Rectal smooth muscle tissue (tissue), 1 donor: ENCODE data around the gene SLC15A4.

ENCODE experiments used
- H3K27ac ChIP-seq: one replicate; pipeline ENCODE4 v1.7.0; 2013; ENCODE audit warnings: low read depth, low read length, inconsistent platforms
- H3K27me3 ChIP-seq: one replicate; pipeline ENCODE4 v1.7.0; 2013; ENCODE audit warnings: low read length; ENCODE audit not compliant: control insufficient read depth, insufficient read depth
- H3K36me3 ChIP-seq: one replicate; pipeline ENCODE4 v1.7.0; 2013; ENCODE audit warnings: low read length; ENCODE audit not compliant: control insufficient read depth, insufficient read depth
- H3K4me1 ChIP-seq: one replicate; pipeline ENCODE4 v1.7.0; 2013; ENCODE audit warnings: low read length; ENCODE audit not compliant: control insufficient read depth, insufficient read depth
- H3K4me3 ChIP-seq: one replicate; pipeline ENCODE4 v1.7.0; 2013; ENCODE audit warnings: low read length
- H3K9ac ChIP-seq: one replicate; pipeline ENCODE4 v1.7.0; 2013; ENCODE audit warnings: low read length

Gene SLC15A4

GRCh38 chr12:128793701-128794100 is 30.1 kb downstream of the SLC15A4 start:
- no peak overlapping the region for H3K9ac ChIP-seq

DNA sequence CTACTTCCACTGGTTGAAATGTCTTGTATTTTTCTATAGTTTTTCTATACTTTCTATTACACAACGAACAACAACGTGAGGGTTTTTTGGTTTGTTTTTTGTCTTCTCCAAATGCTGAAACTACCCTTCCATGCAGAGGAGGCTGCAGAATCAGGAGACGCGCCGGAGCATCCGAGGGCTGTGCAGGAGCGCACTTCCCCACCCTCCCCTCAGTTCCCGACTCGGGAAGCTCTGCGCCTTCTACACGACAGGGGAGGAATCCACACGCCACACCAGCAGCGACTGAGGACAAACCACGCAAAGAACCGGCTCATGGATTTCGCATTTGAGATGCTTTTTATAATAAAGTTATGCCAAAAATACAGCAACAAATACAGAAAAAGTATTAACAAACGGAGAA is 30.9 kb downstream of the SLC15A4 start:
- no peaks in the 10 kb centered on the region for H3K27me3 ChIP-seq
- H3K36me3 ChIP-seq = peaks cover 17% of the 10 kb centered on the region
- H3K27ac ChIP-seq = no peak overlapping the region
- no peaks in the 10 kb centered on the region for H3K4me1 ChIP-seq
- H3K4me3 ChIP-seq = no peak overlapping the region
- no peak overlapping the region for H3K9ac ChIP-seq

More at GRCh38 chr12:128793701-128794100, 30.1 kb downstream of the SLC15A4 start:
- Histone ChIP-seq H3K4me3 (no peak overlapping the region), H3K4me1 (no peaks in the 10 kb centered on the region), H3K27me3 (no peaks in the 10 kb centered on the region), H3K27ac (no peak overlapping the region), H3K36me3 (peaks cover 21% of the 10 kb centered on the region)

GRCh38 chr12:128792398-128792797 is 31.4 kb downstream of the SLC15A4 start:
- Histone ChIP-seq H3K4me3 (no peak overlapping the region), H3K27ac (no peak overlapping the region), H3K4me1 (no peaks in the 10 kb centered on the region), H3K27me3 (no peaks in the 10 kb centered on the region), H3K9ac (no peak overlapping the region), H3K36me3 (peaks cover 12% of the 10 kb centered on the region)

DNA sequence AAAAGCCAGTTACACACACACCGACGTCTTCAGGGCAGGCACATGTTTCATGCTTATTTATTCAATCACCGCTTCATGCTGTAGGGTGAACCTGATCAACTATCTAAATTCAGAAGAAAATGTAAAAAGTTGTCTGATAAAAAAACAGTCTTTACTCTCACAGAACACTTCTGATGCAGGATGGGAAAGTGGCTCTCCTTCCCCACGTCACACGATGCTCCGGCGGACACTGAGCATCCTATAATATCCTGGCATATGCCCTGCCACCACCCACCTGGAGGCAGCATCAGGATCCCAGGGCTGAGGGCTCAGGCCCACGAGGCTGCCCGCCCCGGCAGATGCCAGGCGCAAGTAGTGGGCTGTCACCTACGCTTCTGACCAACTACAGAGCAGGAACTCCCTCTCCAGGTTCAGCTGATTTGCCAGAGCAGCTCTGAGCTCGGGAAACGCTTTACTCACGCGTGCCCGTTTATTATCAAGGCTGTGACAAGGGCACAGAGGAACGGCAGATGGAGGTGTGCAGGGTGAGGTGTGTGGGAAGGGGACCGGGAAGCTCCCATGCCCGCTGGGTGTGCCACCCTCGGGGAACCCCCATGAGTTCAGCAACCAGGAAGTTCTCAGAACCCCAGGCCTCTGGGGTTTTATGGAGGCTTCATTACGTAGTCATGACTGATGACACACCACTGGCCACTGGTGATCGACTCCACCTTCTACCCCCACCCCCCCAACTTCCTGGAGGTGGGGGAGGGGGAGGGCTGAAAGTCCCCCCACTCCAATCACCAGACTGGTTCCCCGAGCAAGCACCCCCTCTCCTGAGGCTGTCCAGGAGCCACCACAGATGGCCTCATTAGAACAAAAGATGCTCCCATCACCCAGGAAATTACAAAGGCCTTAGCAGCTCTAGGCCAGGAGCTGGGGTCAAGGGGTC is 32.1 kb downstream of the SLC15A4 start:
- Histone ChIP-seq H3K4me1 (no peaks in the 10 kb centered on the region), H3K4me3 (no peak overlapping the region), H3K27me3 (no peaks in the 10 kb centered on the region), H3K36me3 (peaks cover 8% of the 10 kb centered on the region), H3K9ac (no peak overlapping the region), H3K27ac (no peak overlapping the region)

GRCh38 chr12:128790653-128791373 is 32.9 kb downstream of the SLC15A4 start:
- Histone ChIP-seq H3K27ac (no peak overlapping the region), H3K9ac (no peak overlapping the region), H3K27me3 (no peaks in the 10 kb centered on the region), H3K36me3 (peaks cover 8% of the 10 kb centered on the region), H3K4me1 (no peaks in the 10 kb centered on the region), H3K4me3 (no peak overlapping the region)

GRCh38 chr12:128790221-128790620 is 33.5 kb downstream of the SLC15A4 start:
- Histone ChIP-seq H3K27ac (no peak overlapping the region), H3K9ac (no peak overlapping the region), H3K27me3 (no peaks in the 10 kb centered on the region), H3K4me3 (no peak overlapping the region), H3K4me1 (no peaks in the 10 kb centered on the region), H3K36me3 (peaks cover 5% of the 10 kb centered on the region)

DNA sequence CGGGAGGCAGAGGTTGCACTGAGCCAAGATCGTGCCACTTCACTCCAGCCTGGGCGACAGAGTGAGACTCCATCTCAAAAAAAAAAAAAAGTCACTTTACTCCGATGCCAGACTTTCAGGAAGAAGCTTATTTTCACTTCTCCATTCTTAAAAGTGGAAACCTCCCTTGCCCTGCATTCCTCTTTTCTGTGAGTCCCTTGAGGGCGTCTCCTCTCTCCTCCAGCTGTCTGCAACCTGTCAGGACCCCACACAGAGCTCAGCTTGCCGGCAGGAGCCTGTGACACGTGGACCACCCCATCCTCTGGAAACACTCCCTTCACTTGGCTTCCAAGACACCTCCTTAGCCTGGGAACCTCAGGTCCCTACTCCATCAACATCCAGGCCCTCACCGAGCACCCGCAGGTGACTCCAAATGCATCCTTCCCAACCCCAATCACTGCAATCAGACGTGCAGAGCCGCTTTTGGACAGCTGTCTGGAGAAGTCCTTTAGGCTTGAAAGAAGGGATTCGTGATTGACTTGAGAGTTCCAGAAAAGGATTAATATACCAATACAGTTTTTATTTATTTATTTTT is 34.3 kb downstream of the SLC15A4 start:
- Histone ChIP-seq H3K36me3 (peaks cover 5% of the 10 kb centered on the region), H3K9ac (no peak overlapping the region), H3K4me3 (no peak overlapping the region), H3K27me3 (no peaks in the 10 kb centered on the region), H3K4me1 (no peaks in the 10 kb centered on the region), H3K27ac (no peak overlapping the region)

DNA sequence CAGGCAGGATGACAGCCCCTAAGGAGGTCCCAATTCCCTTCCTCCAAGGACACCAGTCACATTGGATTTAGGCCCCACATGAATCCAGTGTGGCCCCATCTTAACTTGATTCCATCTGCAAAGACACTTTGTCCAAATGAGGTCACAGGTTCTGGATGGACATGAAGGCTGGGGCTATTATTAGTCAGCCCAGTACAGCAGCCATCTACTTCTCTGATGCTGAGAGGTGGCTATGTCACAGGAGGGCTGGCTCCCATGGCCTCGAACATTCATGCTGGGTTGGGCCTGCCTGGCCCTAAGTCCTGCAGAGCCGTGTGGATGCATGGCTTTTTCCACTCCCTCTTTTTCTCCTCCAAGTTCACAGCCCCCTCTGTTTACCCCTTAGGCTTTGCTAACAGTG is 35.9 kb downstream of the SLC15A4 start:
- Histone ChIP-seq H3K4me3 (no peak overlapping the region), H3K36me3 (peaks cover 5% of the 10 kb centered on the region), H3K4me1 (no peaks in the 10 kb centered on the region), H3K27me3 (no peaks in the 10 kb centered on the region), H3K9ac (no peak overlapping the region), H3K27ac (no peak overlapping the region)

DNA sequence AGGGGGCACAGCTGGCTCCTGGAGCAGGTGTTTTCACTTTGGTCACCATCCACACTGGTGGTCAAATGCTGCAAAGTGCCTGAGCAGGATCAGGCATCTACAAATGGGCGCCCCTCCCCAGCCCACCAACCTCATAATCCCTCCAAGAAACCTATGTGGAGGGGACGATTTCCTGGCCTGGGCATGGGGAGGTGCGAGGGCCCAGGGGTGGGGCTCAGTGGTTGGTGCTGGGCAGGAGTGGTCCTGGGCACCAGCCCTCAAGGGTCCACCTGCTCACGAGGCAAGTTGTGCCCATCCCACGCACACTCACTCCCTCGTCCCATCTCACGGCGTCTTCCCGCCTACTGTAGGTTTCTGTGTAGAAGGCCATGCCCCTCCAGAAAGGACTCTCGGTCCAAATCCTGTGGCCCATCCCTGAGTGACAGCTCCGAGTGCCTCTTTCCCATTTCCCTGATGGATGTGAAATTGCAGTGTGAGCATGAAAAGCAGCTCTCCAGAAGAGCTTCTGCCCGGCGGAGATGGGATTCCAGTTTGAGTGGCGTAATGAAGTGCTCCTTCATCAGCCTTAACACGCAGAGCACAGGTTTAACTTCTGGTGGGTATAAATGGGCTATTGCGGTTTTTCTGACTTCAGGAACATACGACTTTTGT is 36.9 kb downstream of the SLC15A4 start:
- Histone ChIP-seq H3K9ac (no peak overlapping the region), H3K27ac (no peak overlapping the region), H3K36me3 (no peaks in the 10 kb centered on the region), H3K4me3 (no peak overlapping the region), H3K27me3 (no peaks in the 10 kb centered on the region), H3K4me1 (no peaks in the 10 kb centered on the region)

DNA sequence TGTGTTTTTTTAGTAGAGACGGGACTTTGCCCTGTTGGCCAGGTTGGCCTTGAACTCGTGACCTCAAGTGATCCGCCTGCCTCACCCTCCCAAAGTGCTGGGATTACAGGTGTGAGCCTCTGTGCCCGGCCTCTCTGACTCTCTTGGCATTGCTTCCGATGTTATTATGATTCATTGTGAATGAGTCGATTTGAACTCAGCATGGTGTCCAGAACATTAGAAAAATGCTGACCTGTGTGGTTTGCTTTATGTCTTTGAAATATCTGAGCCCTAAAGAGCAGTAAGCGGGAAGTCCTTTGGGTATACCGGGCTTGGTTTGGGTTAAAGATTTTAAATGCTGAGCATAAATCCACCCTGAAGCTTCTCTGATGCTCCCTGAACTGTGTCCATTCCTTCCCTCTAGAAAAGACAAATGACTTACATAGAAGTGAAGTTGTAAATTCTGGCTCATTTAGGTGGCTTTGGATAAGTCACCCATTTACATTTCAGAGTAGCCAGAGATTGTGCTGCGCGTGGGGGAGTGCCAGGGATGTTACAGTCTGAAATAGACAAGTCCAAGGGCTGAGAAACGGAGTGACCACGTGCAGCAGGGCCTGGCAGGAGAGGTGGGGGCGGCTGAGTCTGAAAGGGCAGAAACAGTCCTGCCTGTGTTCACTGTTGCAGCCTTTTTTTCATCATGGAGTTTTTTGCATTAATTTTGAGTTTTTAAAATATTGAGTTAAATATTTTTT is 39.6 kb downstream of the SLC15A4 start:
- Histone ChIP-seq H3K36me3 (no peaks in the 10 kb centered on the region), H3K4me3 (no peak overlapping the region), H3K9ac (no peak overlapping the region), H3K27me3 (no peaks in the 10 kb centered on the region), H3K4me1 (no peaks in the 10 kb centered on the region), H3K27ac (no peak overlapping the region)

DNA sequence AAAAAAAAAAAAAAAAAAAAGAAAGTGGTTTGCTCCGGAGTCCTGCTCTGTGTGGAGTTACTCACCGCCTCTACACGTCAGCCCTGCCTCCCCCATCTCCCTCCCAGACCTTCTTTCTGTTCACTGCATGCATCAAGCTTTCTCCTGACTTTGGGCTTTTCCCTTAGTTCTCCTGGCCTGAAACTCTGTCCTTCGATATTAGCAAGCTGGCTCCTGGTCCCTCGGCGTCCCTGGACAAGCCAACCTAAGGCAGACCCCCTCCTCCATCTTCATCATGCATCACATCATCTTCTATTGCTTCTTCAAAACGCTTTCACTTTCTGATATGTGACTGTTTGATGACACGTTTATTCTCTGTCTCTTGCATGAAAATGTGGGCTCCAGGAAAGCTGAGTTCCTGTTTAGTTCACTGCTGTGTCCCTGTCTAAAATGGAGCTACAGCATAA is 40.6 kb downstream of the SLC15A4 start:
- Histone ChIP-seq H3K36me3 (no peaks in the 10 kb centered on the region), H3K27me3 (no peaks in the 10 kb centered on the region), H3K27ac (no peak overlapping the region), H3K4me3 (no peak overlapping the region), H3K4me1 (no peaks in the 10 kb centered on the region), H3K9ac (no peak overlapping the region)
